GM19099 (cell line): ENCODE measurements around the gene CYB561A3.

Experiments
- POLR2A ChIP-seq: IDR thresholded peaks from 3 replicates; pipeline ENCODE4 v1.6.1; 2011; ENCODE audit warnings: low read depth; ENCODE audit not compliant: insufficient read length; ENCODE audit errors: extremely low read depth

Gene CYB561A3

GRCh38 chr11:61361741-61362541, at the start of gene CYB561A3, which contains the start of gene TMEM138:
CYB561A3 (minus strand) TSS chr11:61361882; CDS start chr11:61356713, 5,169 bp downstream.
TMEM138 (plus strand) TSS chr11:61362374; CDS start chr11:61364391, 2,017 bp downstream.
- peak; percentile 98 for TF ChIP-seq POLR2A

GRCh38 chr11:61406991-61407728, 45.5 kb upstream of the CYB561A3 start:
- TF ChIP-seq POLR2A = no peak

- TF ChIP-seq POLR2A = no peak
These were observed 44.4 kb upstream of the CYB561A3 start for GRCh38 chr11:61406067-61406466.

GRCh38 chr11:61404641-61405040, 43.0 kb upstream of the CYB561A3 start:
- no peak for TF ChIP-seq POLR2A

GRCh38 chr11:61404103-61404502, 42.4 kb upstream of the CYB561A3 start:
- no peak for TF ChIP-seq POLR2A

DNA sequence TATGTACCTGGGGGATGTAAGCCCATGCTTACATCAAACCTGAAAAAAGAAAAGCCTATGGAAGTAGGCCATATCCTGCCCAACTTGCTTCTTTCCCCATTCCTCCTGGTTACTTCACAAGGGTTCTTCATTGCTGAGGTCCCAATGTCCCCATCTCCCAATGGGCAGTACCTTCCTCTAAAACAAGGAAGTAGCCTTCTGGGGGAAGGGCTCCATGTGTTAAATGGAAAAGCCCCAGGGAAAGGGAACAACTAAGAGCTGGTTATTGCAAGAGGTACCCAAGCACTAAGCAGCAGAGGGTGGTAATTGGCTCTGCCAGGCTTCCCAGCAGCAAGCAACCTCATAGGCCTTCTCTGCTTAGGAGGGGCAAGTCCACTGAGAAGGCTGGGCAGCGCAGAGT, 42.0 kb upstream of the CYB561A3 start:
- TF ChIP-seq POLR2A = no peak

GRCh38 chr11:61401573-61401972, 39.9 kb upstream of the CYB561A3 start:
- TF ChIP-seq POLR2A = peak; percentile 2

GRCh38 chr11:61401173-61401572, 39.5 kb upstream of the CYB561A3 start:
- peak; percentile 5 for TF ChIP-seq POLR2A

DNA sequence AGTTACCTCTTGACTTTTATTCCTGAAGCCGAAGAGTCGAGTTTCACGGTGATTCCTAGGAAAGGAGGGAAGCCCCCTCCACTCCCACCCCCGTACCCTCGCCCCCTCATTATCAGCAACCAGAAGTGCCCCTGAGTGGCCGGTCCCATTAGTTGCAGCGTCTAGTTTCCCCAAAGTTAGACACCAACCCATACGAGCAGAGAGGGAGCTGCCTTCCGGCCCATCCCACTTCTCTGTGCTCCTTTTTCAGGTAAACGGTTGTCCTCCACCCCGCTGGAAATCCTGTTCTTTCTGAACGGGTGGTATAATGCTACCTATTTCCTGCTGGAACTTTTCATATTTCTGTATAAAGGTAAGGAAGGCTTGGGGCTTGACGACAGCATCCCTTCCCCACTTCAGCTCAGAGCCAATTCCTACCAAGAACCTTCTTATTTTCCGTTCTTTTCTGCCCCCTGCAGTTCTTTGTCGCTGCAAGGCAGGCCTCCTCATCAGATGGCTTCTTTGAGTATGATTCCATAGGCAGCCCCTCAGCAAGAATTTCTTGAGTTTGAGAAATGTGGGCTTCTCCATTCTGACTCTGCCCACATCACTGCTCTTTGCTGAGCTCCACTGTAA, 31.4 kb upstream of the CYB561A3 start:
- no peak for TF ChIP-seq POLR2A

- no peak for TF ChIP-seq POLR2A
These were observed 28.5 kb upstream of the CYB561A3 start for GRCh38 chr11:61390161-61390560.

DNA sequence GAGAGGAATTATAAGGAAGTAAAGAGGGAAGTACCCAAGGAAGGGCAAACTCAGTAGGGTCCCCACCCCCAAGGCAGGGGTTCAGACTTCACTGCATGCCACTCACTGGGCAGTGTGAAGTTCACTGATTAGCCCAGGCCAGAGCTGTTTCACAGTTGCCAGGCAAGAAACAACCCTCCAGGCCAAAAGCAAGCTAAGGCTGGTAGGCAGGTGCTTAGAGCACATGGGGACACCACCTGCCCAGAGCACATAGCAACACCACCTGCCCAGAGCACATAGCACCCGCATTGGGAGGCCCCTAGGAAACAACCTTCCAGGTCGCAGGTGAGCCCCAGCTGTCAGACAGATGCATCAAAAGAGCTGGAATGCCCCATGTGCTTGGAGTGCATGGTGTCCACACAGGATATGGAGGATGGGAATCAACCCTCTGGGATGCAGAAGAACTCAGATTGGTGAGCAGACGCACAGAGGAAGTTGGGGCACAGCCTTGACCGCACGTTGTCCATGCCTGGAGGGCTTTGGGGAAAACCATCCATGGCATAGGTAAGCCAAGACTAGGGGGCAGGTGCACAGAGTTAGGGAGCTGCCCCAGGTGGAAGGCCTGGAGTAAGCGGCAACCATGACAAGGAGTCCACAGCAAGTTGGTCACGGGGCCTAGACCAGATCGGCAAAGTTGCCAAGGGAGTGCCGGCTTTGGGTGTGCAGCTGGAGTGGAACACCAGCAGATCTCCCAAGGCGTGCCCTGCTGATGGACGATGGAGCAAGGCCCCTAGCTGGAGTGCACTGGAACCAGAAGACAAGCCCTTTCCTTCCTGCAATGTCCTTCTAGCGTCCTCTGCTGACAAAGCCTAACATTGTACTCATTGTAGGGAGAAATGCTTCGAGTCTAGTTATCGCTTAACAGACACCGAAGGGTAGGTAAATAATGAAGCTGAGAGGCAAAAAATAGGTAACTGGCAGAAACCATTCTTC, 22.9 kb upstream of the CYB561A3 start:
- no peak for TF ChIP-seq POLR2A

GRCh38 chr11:61380884-61381283, 19.2 kb upstream of the CYB561A3 start:
- TF ChIP-seq POLR2A = no peak

DNA sequence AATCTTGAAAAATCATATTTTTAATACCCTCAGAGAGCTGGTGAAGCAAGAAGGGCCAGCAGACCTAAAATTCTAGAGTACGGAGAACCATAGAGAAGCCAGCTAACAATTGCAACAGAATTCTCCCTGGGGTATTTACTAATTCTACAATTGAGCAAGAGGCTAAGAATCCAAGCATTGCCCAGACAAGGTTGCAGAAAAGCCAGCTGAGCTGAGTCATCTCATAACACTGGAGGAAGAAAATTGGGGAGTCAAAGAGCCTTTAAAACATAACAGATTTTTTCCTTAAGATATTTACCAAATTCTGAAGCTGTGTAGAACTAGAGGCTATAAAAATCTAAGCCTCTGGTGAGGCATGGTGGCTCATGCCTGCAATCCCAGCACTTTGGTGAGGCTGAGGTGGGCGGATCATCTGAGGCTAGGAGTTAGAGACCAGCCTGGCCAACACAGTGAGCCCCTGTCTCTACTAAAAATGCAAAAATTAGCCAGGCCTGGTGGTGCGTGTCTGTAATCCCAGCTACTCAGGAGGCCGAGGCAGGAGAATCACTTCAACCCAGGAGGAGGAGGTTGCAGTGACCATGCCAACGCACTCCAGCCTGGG, 17.1 kb upstream of the CYB561A3 start:
- no peak for TF ChIP-seq POLR2A
